GM12865 (cell line): ENCODE data around the gene TTC21A.
A peak's percentile ranks its signal among the peaks of the same experiment; 100 is the strongest.

ENCODE experiments used
- DNase-seq: peaks from one replicate; pipeline ENCODE4 v3.0.0; 2010; ENCODE audit warnings: low read depth
- H3K4me3 ChIP-seq: 2 replicates; pipeline ENCODE4 v1.5.1; 2011; ENCODE audit warnings: mild to moderate bottlenecking, low read depth, low read length, control low read depth
- TF ChIP-seq, protein P1 (sequence below): IDR thresholded peaks from 2 replicates; pipeline ENCODE4 v1.5.1; 2011; ENCODE audit warnings: low read length, control low read depth, low read depth, inconsistent platforms; ENCODE audit not compliant: insufficient read depth; ENCODE audit errors: missing control alignments

TTC21A gene

DNA sequence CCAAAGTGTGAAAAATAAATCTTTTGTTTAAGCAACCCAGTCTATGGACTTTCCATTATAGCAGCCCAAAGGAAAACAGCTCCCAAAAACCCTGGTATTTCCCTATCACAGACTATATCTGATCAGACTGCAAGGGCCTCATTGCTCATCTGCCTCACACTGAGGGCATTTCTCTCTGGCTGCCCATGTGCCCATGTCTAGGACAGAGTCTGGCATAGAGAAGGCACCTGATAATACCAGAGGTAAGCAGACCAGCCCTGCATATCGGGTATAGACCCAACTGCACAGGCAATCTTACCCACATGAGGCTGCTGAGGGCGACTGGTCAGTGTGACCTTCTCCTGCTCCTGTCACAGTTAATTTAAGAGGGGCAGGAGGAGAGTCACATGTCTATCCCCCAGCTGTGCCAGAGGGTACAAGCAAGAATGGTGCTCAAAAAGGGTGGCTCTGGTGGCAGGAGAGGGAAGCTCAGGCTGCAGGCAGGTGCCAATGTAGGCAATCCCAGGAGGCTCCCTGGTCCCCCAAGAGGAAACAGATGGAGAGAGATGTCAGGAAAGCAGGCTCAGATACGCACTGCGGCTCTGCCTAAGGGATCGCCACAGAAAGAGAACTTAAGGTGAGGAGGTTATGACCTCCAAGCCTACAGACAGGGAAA lies 42.8 kb downstream of the TTC21A start:
- peak overlapping the region; percentile 65 for H3K4me3 ChIP-seq
- TF ChIP-seq, protein P1, sequence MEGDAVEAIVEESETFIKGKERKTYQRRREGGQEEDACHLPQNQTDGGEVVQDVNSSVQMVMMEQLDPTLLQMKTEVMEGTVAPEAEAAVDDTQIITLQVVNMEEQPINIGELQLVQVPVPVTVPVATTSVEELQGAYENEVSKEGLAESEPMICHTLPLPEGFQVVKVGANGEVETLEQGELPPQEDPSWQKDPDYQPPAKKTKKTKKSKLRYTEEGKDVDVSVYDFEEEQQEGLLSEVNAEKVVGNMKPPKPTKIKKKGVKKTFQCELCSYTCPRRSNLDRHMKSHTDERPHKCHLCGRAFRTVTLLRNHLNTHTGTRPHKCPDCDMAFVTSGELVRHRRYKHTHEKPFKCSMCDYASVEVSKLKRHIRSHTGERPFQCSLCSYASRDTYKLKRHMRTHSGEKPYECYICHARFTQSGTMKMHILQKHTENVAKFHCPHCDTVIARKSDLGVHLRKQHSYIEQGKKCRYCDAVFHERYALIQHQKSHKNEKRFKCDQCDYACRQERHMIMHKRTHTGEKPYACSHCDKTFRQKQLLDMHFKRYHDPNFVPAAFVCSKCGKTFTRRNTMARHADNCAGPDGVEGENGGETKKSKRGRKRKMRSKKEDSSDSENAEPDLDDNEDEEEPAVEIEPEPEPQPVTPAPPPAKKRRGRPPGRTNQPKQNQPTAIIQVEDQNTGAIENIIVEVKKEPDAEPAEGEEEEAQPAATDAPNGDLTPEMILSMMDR = no peak

DNA sequence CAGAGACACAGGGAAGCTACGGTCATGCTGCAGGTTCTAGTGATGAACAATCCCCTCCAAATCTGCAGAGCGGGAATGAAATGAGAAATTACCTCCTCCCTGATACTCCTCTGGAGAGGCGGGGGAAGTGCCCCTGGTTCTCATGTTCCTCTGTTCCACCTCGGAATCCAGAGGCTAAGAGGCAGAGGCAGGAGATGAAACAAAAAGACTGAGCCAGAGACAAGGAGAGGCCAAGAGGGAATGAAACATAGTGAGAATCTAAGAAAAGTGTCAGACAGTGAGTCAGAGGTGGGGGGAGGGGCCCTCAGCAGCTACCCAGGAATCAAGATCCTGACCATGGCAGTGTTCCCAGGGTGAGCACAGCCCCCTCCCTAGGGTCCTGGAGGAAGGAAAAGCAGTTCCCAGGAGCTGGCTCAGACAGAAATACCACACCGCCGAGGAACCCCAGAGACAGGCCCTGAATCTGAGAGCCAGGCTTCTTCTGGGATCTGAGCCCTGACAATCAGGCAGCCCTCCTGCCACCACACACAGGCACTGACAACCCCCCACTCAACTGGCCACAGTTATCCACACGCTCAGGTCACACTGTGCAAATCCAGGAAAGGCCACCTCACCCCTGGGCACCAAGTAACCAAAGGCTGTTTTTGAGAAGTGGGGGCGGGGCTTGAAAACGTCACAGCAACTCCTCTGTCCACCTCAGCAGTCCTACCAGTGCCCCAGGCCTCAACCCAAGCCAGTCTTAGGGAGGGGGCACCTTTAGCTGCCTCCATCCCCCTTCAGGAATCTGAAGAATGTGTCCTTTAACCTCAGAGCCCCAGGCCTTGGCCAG lies 43.5 kb downstream of the TTC21A start:
- peak overlapping the region; percentile 65 for H3K4me3 ChIP-seq
- TF ChIP-seq, protein P1 = no peak

More for the DNA sequence above, 42.8 kb downstream of the TTC21A start:
- DNase-seq = no peak

DNA sequence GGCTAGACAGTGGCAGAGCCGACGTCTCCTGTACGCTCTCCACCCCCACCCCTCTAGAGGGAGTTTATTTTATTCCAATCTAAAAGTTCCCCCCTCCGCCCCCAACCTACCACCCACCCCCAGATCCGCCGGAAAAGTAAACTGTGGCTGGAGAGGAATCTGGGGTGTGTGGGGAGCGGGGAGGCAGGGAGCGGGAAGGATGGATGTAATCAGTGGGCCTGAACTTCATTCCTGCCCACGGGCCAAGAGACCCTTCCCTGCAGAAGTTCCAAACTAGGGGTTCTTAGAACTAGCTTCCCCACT lies 46.4 kb downstream of the TTC21A start:
- TF ChIP-seq, protein P1 = no peak
- H3K4me3 ChIP-seq = peak overlapping the region; percentile 52
- no peak for DNase-seq

More for the DNA sequence above, 43.5 kb downstream of the TTC21A start:
- peak; percentile 30 for DNase-seq

DNA sequence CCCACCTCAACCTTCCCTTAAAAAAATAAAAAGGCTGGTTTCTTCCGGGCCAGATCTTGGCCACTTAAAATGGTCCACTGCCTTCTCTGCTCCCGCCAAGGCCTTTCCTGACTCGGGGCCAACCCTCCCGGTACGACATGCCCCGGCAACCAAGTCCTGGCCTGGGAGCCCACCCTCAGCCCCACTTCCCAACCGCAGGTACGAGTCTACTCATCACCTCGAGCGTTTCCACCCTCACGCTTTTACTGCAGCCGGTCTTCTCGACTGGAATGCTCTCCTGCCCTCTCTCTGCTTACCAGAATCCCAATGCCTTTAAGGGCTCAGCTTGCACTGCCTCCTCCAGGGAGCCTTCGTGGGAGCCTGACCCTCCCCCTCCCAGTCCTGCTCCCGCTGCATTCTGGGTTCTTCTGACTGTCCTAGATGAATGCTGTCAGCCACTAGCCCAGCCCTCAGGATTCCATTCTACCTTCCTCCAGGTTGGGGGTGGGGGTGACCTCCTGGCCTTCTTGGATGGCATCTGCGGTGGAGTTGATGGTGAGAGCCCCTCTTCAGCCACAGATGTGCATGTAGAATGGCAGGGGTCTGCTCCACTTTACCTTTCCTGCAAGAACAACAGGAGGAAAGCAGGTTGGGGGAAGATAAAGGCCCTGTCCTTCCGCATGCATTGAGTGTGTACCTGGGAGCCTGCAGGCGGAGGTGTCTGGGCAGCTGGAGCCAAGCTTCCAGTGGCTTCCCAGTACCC lies 47.0 kb downstream of the TTC21A start:
- no peak for DNase-seq
- TF ChIP-seq, protein P1 = no peak
- no peak overlapping the region for H3K4me3 ChIP-seq

DNA sequence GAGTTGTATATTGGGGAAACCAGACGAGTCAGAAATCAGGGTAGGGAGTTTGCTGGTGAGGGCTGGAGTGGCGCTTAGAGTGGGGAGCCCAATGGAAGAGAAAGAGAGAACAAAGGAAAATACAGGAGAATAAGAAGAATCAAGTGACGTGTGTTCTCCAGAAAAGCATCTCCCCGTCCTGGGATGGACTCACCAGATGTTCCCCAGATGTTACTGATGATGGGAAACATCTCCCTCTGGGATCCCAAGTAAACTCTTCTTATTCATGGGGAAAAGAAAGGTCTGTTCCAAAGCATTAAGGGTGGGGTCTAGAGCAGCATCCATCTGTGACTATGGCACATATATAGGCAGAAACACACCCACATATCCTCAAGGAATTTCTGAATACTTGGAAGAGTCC lies 48.9 kb downstream of the TTC21A start:
- no peak overlapping the region for H3K4me3 ChIP-seq
- TF ChIP-seq, protein P1 = no peak
- no peak for DNase-seq

DNA sequence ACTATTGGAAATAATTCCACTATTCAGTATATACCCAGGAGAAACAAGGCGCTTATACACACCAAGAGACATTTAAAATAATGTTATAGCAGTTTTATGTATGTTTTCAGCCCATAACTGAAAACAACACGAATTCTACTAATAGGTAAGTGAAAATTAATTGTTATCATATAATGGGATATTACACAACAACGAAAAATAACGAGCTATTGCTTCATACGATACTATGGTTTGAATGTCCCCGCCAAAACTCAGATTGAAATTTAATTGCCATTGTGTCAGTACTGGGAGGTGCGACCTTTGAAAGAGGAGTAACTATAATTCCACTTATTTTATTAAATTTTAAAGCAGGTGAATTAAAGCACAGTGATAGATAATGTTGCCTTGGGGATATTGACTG lies 49.9 kb downstream of the TTC21A start:
- H3K4me3 ChIP-seq = no peak overlapping the region
- no peak for DNase-seq
- TF ChIP-seq, protein P1 = no peak
